Fibroblast of gingiva (primary cell): ENCODE measurements around the gene ATP8B3.
A peak's percentile ranks its signal among the peaks of the same experiment; 100 is the strongest.

Experiments used
- DNase-seq: peaks from one replicate; pipeline ENCODE4 v3.0.0-alpha.2; 2011; ENCODE audit warnings: low read depth

ATP8B3 gene

DNA sequence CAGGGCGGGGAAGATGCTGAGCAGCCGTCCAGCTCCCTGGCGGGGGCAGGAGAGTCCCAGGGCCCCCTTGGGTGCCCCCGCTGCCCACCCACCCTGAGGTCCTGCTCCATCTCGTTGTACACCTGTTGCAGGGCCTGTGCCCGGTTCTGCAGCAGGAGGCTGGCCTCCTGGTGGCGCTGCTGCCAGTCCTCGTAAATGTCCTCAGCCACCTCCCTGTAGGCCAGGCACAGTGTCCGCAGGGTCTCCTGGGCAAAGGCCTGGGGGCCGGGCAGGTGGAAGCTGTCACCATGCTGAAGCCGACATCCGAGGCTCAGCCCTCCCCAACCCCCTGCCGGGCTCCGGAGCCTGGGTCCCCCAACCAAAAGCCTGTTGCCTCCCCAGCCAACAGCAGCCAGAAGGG lies 20.2 kb downstream of the ATP8B3 start:
- no peak for DNase-seq

- DNase-seq = no peak
Observed at GRCh38 chr19:1790054-1790792, 21.9 kb downstream of the ATP8B3 start.

GRCh38 chr19:1789261-1790041 lies 22.6 kb downstream of the ATP8B3 start:
- DNase-seq = no peak

DNA sequence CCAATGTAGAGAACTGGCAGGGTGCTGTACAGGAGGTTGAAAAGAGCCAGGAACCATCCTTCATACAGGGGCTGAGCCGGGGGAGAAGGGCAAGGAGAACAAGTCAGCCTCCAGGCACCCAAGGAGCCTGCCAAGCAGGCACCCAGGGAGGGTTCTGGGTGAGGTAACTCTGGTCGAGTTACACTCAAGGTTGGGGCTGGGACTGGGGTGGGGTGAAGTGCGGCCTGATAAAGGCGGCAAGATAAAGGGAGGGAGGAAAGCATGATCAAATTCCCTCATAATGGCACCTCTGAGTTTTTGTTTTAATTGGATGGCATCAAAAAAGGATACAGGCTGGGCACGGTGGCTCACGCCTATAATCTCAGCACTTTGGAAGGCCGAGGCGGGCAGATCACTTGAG lies 25.0 kb downstream of the ATP8B3 start:
- DNase-seq = no peak

DNA sequence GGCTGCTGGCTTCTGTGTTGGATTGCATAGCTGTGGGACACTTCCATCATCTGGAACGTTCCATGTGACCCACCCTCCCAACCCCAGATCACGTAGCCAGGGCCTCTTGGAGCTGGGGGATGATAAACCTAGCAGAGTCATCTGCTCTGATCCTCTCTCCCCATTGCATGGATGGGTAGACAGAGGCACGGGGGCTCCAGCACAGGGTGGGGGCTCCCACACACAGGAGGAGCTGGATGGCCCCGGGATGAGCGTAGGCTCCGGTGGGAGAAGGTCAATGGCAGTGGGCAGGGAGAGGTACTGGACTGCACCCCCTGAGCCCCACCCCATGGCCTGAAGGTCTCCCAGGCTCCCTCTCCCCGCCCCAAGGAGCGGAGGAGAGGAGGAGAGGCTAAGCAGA lies 25.4 kb downstream of the ATP8B3 start:
- DNase-seq = no peak

DNA sequence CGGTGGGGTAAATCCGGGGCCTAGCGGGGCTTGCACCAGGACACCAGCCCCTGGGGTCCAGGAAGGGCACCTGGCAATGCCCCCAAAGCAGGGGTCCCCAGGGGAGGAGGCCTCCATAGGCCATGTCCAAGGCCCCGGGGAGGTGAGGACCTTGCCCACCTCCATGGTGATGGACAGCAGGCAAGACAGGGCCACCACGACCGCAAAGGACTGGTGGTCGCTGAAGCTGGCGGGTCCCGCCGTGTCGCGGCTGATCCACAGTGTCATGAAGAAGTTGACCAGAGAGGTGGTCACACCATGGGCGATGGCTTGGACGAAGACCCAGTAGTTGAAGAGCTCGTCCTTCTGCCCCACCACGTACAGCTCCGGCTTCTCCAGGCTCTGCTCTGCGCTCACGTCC lies 26.8 kb downstream of the ATP8B3 start:
- DNase-seq = no peak

DNA sequence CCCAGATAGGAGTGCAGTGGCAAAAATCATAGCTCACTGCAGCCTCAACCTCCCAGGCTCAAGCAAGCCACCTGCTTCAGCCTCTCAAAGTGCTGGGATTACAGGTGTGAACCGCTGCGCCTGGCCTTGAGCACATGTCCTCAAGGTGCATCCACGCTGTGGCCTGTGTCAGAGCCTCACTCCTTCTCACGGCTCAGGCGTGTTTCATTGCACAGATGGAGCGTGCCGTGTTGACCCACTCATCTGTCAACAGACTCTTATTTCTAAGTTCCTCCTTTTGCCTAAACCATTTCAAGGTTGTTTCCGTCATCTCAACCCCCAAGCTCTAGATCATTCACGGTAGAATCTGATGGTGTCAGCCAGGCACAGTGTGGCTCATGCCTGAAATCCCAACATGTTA lies 28.2 kb downstream of the ATP8B3 start:
- DNase-seq = no peak

DNA sequence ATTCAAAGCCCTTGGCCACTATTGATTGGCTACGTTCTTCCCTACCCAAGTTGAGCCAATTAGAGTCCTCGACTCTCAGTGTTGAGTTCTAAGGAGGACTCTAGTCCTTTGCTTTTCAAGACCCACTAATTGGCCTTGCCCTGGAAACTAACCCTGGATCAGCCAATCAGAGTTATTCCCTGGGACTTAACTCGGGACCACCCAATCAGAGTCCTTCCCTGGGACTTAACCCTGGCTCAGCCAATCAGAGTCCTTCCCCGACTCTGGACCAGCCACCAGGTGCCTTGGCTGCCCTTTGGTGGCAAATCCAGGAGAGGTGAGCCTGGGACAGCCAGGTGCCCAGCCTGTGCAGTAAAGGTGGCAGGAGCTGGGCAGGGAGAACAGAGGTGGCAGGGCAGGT lies 28.7 kb downstream of the ATP8B3 start:
- no peak for DNase-seq

DNA sequence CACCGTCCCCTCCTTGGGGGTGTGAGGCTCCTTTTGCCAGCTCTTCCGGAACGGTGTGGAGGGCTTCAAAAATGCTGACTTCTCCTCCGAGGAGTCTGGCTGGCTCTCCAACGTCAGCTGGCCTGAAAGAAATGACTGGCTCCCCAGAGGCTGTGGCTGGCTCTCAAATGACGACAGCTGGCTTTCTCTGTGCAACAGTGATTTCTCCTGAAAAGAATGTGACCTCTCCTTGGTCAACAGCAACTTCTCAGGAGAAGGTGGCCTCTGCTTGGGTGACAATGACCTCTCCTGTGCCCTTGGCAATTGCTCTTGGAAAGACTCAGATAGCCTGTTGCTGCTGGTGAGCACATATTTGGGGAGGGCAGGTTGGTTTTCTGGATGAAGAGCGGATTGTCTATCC lies 29.6 kb downstream of the ATP8B3 start:
- no peak for DNase-seq

DNA sequence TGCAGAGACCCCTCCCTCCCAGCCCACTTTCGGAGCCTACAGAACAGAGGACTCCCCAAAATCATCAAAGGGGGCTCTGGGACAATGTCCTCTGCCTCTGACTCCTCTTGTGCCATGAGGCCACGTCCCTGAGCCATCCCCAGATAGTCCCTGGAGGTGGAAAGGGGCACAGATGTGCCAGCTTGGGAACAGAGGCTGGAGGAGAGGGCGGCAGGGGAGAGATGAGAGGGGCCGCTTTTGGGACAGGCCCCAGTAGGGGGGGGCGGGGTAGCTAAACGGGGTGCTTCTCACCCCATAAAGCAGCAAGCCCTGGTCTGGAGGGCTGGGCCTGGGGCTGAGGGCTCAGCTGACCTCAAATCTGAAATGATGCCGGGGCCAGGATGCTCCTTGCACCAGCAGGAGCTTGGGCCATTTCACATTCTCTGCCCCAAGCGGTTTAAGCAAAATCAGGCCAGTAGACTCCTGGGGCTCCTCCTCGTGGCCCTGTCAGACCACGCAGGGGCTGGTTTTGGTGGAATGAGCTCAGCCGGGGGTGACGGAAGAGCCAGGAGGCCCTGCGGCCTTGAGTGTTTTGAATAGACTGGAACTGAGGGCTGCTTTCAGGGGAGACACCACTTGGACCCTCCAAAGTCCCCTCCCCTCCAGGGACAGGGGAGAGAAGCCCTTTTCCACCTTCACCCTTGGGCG lies 31.7 kb downstream of the ATP8B3 start:
- DNase-seq = peak; percentile 20

- no peak for DNase-seq
Observed at GRCh38 chr19:1779574-1779973, 32.5 kb downstream of the ATP8B3 start.

- DNase-seq = no peak
Observed at GRCh38 chr19:1777149-1777548, 34.9 kb downstream of the ATP8B3 start.

DNA sequence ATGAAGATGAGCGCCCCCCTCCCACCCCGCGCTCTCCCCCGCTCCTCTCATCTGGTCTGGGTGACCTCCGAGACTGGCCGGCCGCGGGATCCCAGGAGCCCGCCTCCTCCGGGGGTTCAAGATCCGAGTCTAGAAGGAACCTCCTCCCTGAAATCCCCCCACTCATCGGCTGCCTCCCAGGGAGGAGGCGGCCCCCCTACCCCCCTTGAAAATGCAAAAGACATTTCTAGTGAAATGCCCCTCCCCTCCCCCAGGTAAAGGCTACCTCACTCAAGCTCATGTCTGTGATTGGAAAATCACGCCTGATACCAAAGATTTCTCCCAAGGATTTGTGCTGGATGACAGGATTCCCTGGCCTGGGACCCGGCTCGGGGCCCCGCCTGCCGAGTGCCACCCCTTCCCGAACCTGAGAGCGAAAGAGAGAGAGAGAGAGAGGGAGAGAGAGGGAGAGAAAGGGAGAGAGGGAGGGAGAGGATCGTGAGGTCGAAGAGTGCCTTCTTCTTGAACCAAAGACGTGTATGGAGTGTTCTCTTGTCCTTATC lies 35.4 kb downstream of the ATP8B3 start:
- no peak for DNase-seq

- no peak for DNase-seq
Observed at GRCh38 chr19:1775951-1776605, 36.0 kb downstream of the ATP8B3 start.

GRCh38 chr19:1774989-1775772 lies 36.9 kb downstream of the ATP8B3 start:
- peak; percentile 27 for DNase-seq

DNA sequence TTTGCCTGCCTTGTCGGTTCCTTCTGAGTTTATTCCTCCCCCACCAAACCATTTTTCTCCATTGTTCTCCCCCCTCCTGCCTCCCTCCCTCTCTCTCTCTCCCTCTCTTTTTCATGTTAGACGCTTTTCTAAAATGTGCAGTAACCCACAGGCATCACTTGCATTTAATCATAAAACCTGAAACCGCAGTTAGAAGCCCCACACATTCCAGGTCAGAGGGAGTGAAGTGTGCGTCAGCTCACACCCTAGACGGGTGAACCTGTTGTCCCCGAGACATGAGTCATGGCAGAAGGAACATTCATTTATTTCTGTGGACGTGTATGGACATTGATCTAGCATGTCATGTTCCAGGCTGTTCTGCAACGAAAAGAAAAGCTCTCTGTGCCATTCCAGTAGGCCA lies 38.9 kb downstream of the ATP8B3 start:
- DNase-seq = no peak

DNA sequence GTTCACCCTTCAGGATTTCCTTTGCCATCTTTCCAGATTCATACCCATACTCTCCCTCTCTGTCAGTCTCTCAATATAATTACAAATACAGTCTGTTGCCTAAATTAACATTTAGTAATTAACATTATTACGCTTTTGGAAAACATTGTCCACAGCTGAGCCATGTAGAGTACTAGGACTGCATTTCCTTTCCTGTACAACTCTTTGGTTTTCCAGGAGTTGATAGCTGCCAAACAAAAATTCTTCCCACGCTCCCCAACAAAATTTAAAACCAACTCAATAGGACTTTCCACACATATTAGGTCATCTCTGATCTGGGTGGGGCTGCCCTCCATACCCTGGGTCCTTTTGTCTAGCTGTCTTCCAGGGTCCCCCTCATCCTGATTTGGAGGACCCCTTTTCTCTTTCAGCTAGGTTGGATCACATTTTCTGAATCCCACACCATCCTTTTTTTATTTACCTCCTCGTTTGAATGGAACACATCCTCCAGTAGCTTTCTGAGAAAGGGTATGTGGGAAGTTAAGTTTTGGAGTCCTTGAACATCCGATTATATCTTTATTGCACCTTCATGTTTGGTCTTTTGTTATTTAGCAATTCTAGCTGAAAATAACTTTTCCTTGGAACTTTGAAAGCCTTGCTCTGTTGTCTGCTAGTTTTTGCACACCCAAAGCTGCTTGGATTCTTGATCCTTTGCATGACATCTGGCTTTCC lies 41.1 kb downstream of the ATP8B3 start:
- DNase-seq = no peak

DNA sequence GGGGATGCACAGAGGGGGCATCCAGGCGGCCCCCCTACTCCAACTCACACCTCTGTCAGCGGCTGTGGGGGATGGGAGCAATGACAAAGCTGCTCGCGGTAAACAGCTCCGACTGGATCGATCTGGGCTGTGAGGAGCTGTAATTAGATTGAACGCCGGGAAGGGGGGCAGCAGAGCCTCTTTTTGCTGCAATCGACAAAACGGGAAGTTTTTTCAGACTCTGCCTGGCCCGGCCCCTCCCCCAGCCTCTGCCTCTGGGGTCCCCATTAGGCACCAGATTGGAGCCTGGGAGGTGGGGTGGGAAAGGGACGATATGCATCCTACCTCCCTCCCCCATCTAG lies 42.5 kb downstream of the ATP8B3 start:
- DNase-seq = no peak

GRCh38 chr19:1768918-1769644 lies 43.0 kb downstream of the ATP8B3 start:
- DNase-seq = no peak

GRCh38 chr19:1768248-1768647 lies 43.8 kb downstream of the ATP8B3 start:
- no peak for DNase-seq
